ENCODE measurements around the gene ITPRID2.

The ITPRID2 gene

DNA sequence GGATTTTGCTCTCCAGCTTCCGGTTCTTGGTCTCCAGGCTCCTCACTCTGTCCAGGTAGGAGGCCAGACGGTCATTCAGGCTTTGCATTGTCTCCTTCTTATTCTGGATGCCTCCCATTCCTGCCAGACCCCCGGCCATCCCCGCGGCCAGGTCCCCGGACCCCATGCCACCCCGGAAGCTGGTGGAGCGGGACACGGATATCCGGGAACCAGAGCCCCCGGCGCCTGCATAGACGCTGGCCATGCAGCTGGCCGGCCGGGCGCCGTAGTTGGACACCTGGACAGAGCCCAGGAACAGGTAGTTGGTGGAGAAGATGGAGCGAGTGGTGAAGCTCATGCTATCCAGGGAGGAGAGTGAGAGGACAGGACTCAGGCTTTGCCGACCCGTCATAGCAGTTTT lies 70.6 kb downstream of the ITPRID2 start:
- no peak overlapping the region for H2AFZ ChIP-seq (ENCODE audit: low read length)
- no peaks in the 10 kb centered on the region for H3K27me3 ChIP-seq (replicated peaks; ENCODE audit: insufficient read depth, low read length)
- no peak for DNase-seq

DNA sequence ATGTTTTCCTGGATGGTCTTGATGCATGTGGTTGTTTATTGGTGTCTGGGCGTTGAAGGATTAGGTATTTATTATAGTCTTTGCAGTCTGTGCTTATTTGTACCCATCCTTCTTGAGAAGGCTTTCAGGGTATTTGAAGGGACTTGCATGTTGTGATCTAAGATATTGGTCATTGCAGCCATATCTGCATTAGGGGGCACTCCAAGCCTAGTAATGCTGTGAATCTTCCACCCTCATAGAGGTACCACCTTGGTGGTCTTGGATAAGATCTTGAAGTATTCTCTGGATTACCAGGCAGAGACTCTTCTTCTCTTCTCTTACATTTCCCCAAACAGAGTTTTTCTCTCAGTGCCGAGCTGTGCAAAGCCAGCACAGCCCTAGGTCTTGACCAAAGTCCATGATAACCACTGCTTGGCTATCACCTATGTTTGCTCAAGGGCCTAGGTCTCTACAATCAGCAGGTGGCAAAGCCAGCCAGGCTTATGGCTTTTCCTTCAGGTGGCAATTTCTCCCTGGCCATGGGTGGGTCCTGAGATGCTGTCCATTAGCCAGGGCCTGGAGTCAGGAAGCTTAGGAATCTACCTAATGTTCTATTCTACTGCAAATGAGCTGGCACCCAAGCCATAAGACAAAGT lies 78.7 kb downstream of the ITPRID2 start:
- H3K4me2 ChIP-seq (ENCODE audit: low read depth, low read length), result no peak overlapping the region
- DNase-seq, result no peak
- no peaks in the 10 kb centered on the region for H3K27me3 ChIP-seq (replicated peaks; ENCODE audit: insufficient read depth, low read length)
- H3K9me3 ChIP-seq (replicated peaks; ENCODE audit: insufficient read depth, low read length), result no peaks in the 10 kb centered on the region
- no peak overlapping the region for H3K9ac ChIP-seq (ENCODE audit: low read length)
- TF ChIP-seq, protein P1, sequence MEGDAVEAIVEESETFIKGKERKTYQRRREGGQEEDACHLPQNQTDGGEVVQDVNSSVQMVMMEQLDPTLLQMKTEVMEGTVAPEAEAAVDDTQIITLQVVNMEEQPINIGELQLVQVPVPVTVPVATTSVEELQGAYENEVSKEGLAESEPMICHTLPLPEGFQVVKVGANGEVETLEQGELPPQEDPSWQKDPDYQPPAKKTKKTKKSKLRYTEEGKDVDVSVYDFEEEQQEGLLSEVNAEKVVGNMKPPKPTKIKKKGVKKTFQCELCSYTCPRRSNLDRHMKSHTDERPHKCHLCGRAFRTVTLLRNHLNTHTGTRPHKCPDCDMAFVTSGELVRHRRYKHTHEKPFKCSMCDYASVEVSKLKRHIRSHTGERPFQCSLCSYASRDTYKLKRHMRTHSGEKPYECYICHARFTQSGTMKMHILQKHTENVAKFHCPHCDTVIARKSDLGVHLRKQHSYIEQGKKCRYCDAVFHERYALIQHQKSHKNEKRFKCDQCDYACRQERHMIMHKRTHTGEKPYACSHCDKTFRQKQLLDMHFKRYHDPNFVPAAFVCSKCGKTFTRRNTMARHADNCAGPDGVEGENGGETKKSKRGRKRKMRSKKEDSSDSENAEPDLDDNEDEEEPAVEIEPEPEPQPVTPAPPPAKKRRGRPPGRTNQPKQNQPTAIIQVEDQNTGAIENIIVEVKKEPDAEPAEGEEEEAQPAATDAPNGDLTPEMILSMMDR (IDR thresholded peaks at IDR 0.05; ENCODE audit: low read length), result no peak
- no peak for TF ChIP-seq EZH2phosphoT487 (IDR thresholded peaks at IDR 0.05; ENCODE audit: low read length)
- no peaks in the 10 kb centered on the region for H3K9me2 ChIP-seq (replicated peaks; ENCODE audit: insufficient read depth, low read length)
- no peaks in the 10 kb centered on the region for H4K20me1 ChIP-seq (ENCODE audit: insufficient read depth, low read length)
- no peaks in the 10 kb centered on the region for H3F3A ChIP-seq (ENCODE audit: insufficient read depth, low read length)
- H3K4me3 ChIP-seq (ENCODE audit: low read length), result no peak overlapping the region
- H3K27ac ChIP-seq (ENCODE audit: low read length), result no peak overlapping the region
- H3K4me1 ChIP-seq (ENCODE audit: low read length), result no peaks in the 10 kb centered on the region
- H2AFZ ChIP-seq (ENCODE audit: low read length), result no peak overlapping the region
- H3K36me3 ChIP-seq (replicated peaks; ENCODE audit: insufficient read depth, low read length), result no peaks in the 10 kb centered on the region
- no peaks in the 10 kb centered on the region for H3K79me2 ChIP-seq (ENCODE audit: low read length)

More for the DNA sequence above, 70.6 kb downstream of the ITPRID2 start:
- TF ChIP-seq, protein P1 (IDR thresholded peaks at IDR 0.05; ENCODE audit: low read length), result no peak
- no peak for TF ChIP-seq EZH2 (optimal IDR thresholded peaks at IDR 0.05; ENCODE audit: low read depth, low read length)
- H3K4me2 ChIP-seq (ENCODE audit: low read depth, low read length), result no peak overlapping the region
- H3K4me3 ChIP-seq (ENCODE audit: low read length), result no peak overlapping the region
- H3K4me1 ChIP-seq (ENCODE audit: low read length), result peaks cover 6% of the 10 kb centered on the region; the same call in 1 of the 2 replicates
- H4K20me1 ChIP-seq (ENCODE audit: insufficient read depth, low read length), result no peaks in the 10 kb centered on the region
- no peaks in the 10 kb centered on the region for H3K9me3 ChIP-seq (replicated peaks; ENCODE audit: insufficient read depth, low read length)
- H3F3A ChIP-seq (ENCODE audit: insufficient read depth, low read length), result no peaks in the 10 kb centered on the region
- H3K79me2 ChIP-seq (ENCODE audit: low read length), result no peaks in the 10 kb centered on the region
- H3K36me3 ChIP-seq (replicated peaks; ENCODE audit: insufficient read depth, low read length), result no peaks in the 10 kb centered on the region
- H3K27ac ChIP-seq (ENCODE audit: low read length), result no peak overlapping the region
- no peaks in the 10 kb centered on the region for H3K9me2 ChIP-seq (replicated peaks; ENCODE audit: insufficient read depth, low read length)
- no peak overlapping the region for H3K9ac ChIP-seq (ENCODE audit: low read length)

DNA sequence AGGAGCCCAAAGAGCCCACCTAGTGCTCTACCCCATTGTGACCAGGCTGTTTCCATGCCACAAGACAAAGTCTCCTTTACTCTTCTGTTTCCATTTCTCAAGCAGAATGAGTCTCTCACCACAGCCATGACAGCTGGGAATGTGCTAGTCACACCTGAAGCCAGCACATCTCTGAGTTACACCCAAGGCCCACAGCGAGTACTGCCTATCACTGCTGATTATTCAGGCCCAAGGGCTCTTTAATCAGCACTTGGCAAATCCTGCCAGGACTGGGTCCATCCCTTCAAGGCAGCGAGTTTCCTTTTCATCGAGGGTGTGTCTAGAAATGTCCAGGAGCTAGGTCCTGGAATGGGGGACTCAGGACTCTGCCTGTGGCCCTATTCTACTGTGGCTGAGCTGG lies 79.5 kb downstream of the ITPRID2 start:
- no peak for DNase-seq
- Histone ChIP-seq H3K4me1 (ENCODE audit: low read length) (no peaks in the 10 kb centered on the region), H2AFZ (ENCODE audit: low read length) (no peak overlapping the region), H3K9me2 (replicated peaks; ENCODE audit: insufficient read depth, low read length) (no peaks in the 10 kb centered on the region), H4K20me1 (ENCODE audit: insufficient read depth, low read length) (no peaks in the 10 kb centered on the region), H3K9me3 (replicated peaks; ENCODE audit: insufficient read depth, low read length) (no peaks in the 10 kb centered on the region), H3K27me3 (replicated peaks; ENCODE audit: insufficient read depth, low read length) (no peaks in the 10 kb centered on the region), H3K36me3 (replicated peaks; ENCODE audit: insufficient read depth, low read length) (no peaks in the 10 kb centered on the region), H3F3A (ENCODE audit: insufficient read depth, low read length) (no peaks in the 10 kb centered on the region), H3K79me2 (ENCODE audit: low read length) (no peaks in the 10 kb centered on the region), H3K27ac (ENCODE audit: low read length) (no peak overlapping the region), H3K4me2 (ENCODE audit: low read depth, low read length) (no peak overlapping the region), H3K9ac (ENCODE audit: low read length) (no peak overlapping the region), H3K4me3 (ENCODE audit: low read length) (no peak overlapping the region)
- TF ChIP-seq EZH2 (optimal IDR thresholded peaks at IDR 0.05; ENCODE audit: low read depth, low read length), result no peak
- TF ChIP-seq, protein P1 (IDR thresholded peaks at IDR 0.05; ENCODE audit: low read length), result no peak
- no peak for TF ChIP-seq EZH2phosphoT487 (IDR thresholded peaks at IDR 0.05; ENCODE audit: low read length)
